HG03196 (cell line): Measurements from ENCODE around the gene SNAP29.
"Not testable (repeated sequence)": the region's sequence is repeated elsewhere in the genome, so short reads cannot be mapped to it uniquely, and the experiment has no call there.

Source experiments
- ATAC-seq: cut with Tn5 transposase; IDR thresholded peaks from one replicate; pipeline ENCODE4 v1.9.1; 2021; ENCODE audit not compliant: unreplicated experiment

SNAP29 gene

DNA sequence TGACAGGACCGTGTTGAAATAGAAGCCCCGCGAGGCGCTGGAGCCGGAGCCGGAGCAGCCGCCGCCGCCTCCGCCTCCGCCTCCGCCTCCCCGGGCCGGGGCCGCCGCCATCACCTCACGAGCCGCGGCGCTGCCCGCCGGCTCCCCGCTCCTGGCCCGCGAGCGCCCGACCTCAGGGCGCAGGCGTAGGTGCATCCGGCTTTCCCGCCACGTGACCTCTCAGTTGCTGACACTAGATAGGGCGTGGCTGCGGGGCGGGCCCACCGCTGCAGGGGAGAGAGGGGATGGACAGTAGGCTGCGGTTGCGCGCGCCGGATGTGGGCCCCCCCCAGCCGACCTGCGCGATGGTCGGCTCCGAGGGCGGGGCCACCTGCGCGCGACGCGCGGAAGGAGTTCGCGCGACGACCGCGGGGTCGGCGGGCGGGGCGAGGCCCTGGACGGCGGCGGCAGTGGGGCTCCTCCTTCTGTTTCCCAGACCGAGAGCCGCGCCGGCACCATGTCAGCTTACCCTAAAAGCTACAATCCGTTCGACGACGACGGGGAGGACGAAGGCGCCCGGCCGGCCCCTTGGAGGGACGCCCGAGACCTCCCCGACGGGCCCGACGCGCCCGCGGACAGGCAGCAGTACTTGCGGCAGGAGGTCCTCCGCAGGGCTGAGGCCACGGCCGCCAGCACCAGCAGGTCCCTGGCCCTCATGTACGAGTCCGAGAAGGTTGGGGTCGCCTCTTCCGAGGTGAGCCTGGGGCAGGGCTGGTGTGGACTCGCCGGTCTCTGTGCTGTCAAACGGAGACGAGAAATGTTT lies at the start of gene SNAP29, which contains the start of gene PI4KA:
SNAP29 (plus strand) TSS at position 393 of the 802 bp plus-strand sequence; CDS start at position 497, 104 bp downstream.
PI4KA (minus strand) TSS at position 197 of the 802 bp plus-strand sequence; CDS start at position 111, 86 bp downstream.
- ATAC-seq: peak; percentile 85

GRCh38 chr22:20809538-20810185 lies 49.1 kb upstream of the SNAP29 start:
- ATAC-seq: no peak

DNA sequence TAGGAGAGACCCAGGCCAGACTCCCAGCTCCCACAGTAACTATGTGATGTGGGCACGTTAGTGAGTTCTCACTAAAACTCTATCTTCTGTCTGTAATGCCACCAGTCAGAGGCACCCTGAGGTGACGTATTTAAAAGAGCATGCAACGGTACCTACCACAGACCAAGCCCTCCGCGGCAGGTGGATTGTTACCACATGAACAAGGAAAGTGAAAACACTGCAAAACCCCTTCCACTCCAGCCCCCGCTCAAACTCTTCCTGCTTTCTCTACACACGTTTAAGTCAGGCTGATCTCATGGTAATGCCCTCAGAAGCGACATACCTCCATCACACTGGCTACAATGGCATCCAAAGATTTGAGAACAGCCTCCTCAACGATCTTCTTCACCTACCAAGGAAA lies 48.2 kb upstream of the SNAP29 start:
- ATAC-seq: no peak

- ATAC-seq: no peak
These were observed 47.6 kb upstream of the SNAP29 start for GRCh38 chr22:20811171-20811570.

- ATAC-seq: no peak
These were observed 46.7 kb upstream of the SNAP29 start for GRCh38 chr22:20811971-20812660.

DNA sequence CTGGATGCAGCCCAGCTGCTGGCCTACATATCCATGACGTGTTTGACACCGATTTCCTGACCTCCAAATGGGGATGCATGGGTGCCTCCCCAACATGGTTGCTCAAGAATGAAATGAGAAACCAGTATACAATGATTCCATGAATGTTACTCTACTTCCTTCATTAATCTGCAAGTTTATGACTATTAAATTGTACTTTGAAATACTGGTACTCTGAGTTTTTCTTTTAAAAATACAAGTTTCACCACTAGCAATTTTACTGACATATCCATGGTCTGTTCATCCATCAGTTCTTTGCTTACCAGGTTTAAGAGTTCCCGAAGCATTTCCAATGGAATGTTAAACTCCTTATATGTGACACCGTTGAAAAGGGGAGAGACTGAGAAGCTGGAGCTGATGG lies 45.8 kb upstream of the SNAP29 start:
- no peak for ATAC-seq

GRCh38 chr22:20814221-20814808 lies 44.5 kb upstream of the SNAP29 start:
- no peak for ATAC-seq

- no peak for ATAC-seq
These were observed 43.2 kb upstream of the SNAP29 start for GRCh38 chr22:20815477-20816050.

DNA sequence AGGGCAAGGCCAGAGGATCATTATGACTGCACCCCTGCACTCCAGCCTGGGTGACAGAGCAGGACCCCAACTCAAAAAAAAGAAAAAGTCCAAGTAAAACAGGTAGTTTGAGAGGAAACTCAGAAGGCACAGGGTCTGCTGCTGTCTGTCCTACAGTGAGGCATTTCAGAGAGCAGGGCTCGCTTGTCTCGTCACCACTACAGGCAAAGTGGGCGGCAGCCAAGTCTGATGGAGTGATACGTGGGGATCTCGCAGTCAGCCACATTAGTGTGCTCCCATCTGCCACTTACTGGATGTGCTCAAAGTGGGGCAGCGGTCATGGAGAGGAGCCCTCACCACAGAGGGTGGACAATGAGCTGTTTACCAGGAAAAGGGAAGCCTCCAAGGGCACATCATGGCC lies 42.2 kb upstream of the SNAP29 start:
- ATAC-seq: no peak

DNA sequence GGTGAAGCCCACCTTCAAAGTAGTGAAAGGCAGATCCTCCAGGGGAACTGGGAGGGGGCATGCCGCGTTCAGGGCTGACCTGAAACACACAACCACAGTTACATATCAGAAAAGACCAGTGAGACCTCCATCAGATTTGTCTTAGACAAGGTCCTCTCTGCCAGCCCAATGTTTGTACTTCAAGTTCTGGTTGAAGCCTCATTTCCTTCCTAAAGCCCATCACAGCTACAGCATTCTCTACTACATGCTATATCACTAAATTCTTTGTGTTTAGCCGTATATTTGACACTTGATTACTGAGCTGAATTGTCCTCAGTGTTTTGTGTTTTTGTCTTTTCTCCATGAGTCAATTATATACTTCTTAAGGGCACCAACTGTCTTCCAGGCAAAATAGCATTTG lies 40.3 kb upstream of the SNAP29 start:
- ATAC-seq: no peak

DNA sequence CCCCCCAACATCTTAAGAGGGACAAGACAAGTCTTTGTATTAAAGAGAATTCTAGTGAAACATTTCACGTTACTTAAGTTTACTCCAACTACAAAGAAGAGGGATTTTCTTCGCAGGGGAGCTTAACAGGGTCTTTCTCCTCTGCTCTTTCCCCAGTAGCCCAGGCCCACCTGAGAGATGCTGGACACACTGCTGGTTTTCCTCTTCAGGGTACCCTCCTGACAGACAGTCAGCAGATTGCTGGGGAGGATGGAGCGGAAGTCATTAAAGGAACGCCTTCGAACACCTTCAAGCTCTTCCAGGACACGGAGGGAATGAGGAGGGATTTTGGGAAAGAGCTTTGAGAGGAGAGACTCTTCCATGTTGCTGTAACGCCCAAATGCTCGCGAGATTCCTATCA lies 39.3 kb upstream of the SNAP29 start:
- ATAC-seq: no peak

- not testable (repeated sequence) for ATAC-seq
These were observed 37.0 kb upstream of the SNAP29 start for GRCh38 chr22:20821717-20822239.

- ATAC-seq: no peak
These were observed 36.6 kb upstream of the SNAP29 start for GRCh38 chr22:20822240-20822639.

GRCh38 chr22:20823264-20823663 lies 35.5 kb upstream of the SNAP29 start:
- ATAC-seq: no peak

- ATAC-seq: not testable (repeated sequence)
These were observed 33.6 kb upstream of the SNAP29 start for GRCh38 chr22:20825216-20825615.

- no peak for ATAC-seq
These were observed 33.2 kb upstream of the SNAP29 start for GRCh38 chr22:20825624-20826023.

DNA sequence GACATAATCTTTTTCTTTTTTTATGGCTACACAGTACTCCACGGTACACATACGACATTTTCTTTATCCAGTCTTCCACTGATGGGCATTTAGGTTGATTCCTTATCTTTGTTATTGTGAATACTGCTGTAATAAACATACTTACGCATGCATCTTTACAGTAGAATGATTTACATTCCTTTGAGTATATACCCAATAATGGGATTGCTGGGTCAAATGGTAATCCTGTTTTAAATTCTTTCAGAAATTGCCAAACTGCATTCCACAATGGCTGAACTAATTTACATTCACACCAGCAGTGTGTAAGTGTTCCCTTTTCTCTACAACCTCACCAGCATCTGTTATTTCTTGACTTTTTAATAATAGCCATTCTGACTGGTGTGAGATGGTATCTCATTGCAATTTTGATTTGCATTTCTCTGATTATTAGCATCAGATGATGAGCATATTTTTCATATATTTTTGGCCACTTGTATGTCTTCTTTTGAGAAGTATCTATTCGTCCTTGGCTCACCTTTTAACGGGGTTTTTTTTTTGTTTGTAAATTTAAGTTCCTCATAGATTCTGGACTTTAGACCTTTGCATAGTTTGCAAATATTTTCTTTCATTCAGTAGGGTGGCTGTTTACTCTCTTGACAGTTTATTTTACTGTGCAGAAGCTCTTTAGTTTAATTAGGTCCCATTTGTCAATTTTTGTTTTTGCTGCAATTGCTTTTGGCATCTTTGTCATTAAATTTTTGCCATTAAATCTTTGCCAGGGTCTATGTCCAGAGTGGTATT lies 32.2 kb upstream of the SNAP29 start:
- ATAC-seq: not testable (repeated sequence)

- no peak for ATAC-seq
These were observed 29.2 kb upstream of the SNAP29 start for GRCh38 chr22:20829491-20830134.

- no peak for ATAC-seq
These were observed 25.6 kb upstream of the SNAP29 start for GRCh38 chr22:20833225-20833665.
